T47D (cell line): ENCODE measurements around the gene GRM1.
A peak's percentile ranks its signal among the peaks of the same experiment; 100 is the strongest.

Experiments used
- DNase-seq, 2 experiments: peaks; one replicate each; pipeline versions ENCODE4 v3.0.0 to v3.0.0-alpha.2; 2011 to 2012; ENCODE audit warnings: low read depth in 1 of 2, low spot score in 1 of 2
- JUND ChIP-seq: IDR thresholded peaks from 2 replicates; pipeline ENCODE4 v1.6.1; 2012; ENCODE audit warnings: low read depth
- in situ Hi-C: cut with HindIII; loops from 2 replicates; pipeline ENCODE4 v1.10.0; 2016; ENCODE audit warnings: low sequenced_read_pairs, low pct_unique_long_range_greater_than_20kb

Gene GRM1

DNA sequence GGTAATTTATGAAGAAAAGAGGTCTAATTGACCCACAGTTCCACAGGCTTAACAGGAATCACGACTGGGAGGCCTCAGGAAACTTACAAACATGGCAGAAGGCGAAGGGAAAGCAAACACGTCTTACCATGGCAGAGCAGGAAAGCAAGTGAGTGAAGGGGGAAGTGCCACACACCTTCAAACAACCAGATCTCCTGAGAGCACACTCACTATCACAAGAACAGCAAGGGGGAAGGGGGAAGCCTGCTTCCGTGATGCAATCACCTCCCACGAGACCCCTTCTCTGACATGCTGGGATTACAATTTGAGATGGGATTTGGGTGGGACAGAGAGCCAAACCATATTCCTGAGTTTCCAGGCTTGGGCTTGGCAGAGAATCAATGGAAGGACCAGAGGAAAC lies 390.7 kb downstream of the GRM1 start:
- no peak for DNase-seq
- in situ Hi-C loops = no loop called here
- TF ChIP-seq JUND = no peak

DNA sequence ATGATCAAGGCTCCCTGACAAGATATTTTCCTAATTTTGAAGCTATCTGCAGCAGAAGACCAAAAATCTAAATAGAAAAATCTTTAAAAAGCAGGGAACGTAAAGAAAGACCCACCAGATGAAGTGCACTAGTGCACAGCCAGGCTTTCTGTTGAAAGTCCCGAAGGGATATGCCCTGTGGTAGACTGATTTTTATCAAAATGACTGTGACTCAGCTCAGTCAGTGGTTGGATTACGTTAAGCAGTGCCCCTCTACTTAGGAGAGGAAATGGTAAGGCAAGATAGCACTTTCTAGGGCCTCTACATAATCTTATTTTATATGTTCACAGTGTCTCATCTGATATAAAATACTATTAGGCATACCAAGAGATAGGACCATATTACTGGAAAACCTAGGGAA lies 391.4 kb downstream of the GRM1 start:
- in situ Hi-C loops = no loop called here
- TF ChIP-seq JUND = no peak
- DNase-seq = no peak

DNA sequence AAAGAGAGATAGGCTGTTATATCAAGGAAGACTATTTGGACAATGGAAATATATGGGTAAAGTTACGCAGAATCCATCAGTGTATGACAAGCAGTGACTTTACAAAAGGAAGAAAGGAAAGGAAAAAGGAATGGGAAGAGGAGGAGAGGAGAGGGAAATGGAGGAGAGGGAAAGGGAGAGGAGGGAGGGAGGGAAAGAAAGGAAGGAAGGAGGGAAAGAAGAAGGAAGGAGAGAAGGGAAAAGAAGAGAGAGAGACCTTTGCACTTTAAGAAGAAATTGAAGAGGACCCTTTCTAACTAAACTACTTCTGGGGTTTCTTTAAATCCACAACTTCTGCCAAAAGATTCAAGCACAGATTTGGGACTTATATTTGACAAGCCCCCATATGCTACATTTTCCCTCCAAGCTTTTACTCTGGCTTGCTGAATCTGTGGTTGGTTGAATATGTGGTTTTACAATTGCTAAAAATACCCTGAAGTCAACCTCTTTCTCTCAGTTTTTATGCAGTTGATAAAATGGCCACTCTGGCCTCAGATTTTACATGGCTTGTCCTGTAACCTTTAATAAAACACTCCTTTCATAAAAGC lies 394.0 kb downstream of the GRM1 start:
- no peak for TF ChIP-seq JUND
- in situ Hi-C loops = no loop called here
- DNase-seq = no peak

DNA sequence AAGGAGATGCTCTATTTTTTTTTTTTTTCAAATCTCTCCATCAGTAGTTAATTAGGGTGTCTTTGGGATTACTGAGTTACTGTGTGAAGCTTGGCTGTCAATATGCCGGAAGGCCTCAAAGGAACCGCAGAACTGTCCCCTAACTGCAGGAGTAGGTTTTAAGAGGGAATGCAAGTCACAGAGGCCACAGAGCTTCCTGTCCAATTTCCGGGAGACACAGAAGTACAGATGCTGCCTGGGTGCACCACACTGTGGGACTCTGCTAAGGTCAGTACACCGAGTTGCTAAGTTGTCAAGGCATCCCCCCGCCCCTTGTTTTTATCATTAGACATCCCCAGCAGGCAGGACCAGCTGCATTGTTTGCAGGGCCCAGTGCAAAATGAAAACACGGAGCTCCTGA lies 394.6 kb downstream of the GRM1 start:
- in situ Hi-C loops = no loop called here
- TF ChIP-seq JUND = no peak
- DNase-seq = no peak

DNA sequence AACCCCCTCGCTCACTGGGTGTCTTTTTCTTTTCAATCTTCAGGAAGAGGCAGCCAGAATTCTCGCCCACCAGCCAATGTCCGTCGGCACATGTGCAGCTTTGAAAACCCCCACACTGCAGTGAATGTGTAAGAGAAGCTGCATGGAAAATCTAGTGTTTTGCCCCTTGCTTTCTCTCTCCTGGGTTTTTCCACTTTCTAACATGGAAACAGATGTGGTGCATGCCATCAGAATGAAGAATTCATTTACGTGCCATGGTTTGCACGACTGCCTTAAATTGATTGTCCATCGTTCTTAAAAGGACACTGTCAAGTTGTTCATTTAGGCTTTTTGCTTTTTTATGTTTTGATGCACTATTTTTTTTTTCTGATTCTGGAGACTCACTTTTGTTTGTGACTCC lies 397.7 kb downstream of the GRM1 start:
- in situ Hi-C loops = no loop called here

DNA sequence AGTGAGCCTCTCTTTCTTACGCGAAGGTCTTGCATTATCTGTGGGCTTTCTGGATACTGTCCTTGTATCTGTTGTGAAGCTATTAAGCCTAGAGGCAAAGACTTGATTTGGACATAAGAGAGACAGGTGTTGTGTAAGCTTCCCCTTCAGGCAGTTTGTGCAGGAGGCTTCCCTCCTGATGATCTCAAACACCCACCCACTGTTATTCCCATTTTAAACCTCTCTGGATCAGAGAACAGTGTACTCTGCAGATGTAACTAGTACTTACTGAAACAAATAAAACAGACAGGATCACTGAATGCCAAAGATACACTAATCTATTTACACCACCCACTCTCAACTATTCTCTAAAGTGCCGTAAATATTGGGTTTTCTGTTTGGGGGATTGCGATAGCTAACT lies 401.0 kb downstream of the GRM1 start:
- no peak for TF ChIP-seq JUND

More for the DNA sequence above, 397.7 kb downstream of the GRM1 start:
- DNase-seq = no peak
- no peak for TF ChIP-seq JUND

DNA sequence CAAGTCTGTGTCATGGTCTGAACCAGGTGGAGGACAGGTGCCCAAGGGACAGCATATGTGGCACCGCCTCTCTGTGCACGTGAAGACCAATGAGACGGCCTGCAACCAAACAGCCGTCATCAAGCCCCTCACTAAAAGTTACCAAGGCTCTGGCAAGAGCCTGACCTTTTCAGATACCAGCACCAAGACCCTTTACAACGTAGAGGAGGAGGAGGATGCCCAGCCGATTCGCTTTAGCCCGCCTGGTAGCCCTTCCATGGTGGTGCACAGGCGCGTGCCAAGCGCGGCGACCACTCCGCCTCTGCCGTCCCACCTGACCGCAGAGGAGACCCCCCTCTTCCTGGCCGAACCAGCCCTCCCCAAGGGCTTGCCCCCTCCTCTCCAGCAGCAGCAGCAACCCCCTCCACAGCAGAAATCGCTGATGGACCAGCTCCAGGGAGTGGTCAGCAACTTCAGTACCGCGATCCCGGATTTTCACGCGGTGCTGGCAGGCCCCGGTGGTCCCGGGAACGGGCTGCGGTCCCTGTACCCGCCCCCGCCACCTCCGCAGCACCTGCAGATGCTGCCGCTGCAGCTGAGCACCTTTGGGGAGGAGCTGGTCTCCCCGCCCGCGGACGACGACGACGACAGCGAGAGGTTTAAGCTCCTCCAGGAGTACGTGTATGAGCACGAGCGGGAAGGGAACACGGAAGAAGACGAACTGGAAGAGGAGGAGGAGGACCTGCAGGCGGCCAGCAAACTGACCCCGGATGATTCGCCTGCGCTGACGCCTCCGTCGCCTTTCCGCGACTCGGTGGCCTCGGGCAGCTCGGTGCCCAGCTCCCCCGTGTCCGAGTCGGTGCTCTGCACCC lies 405.2 kb downstream of the GRM1 start:
- in situ Hi-C loops = no loop called here
- peak; percentile 9 to 29 for DNase-seq
- no peak for TF ChIP-seq JUND

More for the DNA sequence above, 401.0 kb downstream of the GRM1 start:
- in situ Hi-C loops = no loop called here
- no peak for DNase-seq

DNA sequence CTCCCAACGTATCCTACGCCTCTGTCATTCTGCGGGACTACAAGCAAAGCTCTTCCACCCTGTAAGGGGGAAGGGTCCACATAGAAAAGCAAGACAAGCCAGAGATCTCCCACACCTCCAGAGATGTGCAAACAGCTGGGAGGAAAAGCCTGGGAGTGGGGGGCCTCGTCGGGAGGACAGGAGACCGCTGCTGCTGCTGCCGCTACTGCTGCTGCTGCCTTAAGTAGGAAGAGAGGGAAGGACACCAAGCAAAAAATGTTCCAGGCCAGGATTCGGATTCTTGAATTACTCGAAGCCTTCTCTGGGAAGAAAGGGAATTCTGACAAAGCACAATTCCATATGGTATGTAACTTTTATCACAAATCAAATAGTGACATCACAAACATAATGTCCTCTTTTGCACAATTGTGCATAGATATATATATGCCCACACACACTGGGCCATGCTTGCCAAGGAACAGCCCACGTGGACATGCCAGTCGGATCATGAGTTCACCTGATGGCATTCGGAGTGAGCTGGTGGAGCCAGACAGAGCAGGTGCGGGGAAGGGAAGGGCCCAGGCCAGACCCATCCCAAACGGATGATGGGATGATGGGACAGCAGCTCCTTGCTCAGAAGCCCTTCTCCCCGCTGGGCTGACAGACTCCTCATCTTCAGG lies 406.0 kb downstream of the GRM1 start:
- in situ Hi-C loops = no loop called here
- TF ChIP-seq JUND = no peak
- DNase-seq = no peak

DNA sequence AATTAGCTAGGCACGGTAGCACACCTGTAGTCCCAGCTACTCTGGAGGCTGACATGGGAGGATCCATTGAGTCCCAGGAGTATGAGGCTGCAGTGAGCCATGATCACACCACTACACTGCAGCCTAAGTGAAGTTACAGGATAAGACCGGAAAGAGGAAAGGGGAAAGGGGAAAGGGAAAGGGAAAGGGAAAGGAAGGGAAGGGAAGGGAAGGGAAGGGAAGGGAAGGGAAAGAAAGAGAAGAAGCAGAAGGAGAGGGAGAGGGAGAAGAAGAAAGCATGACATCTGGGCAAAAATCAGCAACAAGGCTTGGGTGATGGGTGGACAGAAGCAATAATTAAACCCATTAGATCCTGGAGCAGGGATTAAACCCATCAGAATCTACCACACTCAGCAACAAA lies 413.0 kb downstream of the GRM1 start:
- in situ Hi-C loops = no loop called here
- no peak for DNase-seq
- TF ChIP-seq JUND = no peak

DNA sequence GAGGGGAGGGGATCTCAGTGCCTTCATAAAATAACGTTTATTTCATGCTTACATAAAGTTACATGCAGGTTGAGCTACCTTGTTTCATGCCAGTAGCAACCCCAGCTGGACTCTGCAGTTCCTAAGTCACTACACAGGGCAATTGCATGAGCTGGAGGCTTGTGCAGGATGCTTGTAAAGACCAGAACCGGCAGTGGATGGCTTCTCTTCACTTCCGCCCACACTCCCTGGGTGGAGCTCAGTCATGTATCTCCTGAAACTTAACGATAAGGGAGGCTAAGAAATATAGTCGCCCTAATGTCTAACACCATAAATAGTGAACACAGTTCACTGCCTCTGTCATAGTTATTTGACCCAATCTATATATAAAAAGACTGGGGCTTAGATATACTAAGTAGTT lies 415.3 kb downstream of the GRM1 start:
- in situ Hi-C loops = no loop called here
- DNase-seq = no peak
- TF ChIP-seq JUND = no peak

DNA sequence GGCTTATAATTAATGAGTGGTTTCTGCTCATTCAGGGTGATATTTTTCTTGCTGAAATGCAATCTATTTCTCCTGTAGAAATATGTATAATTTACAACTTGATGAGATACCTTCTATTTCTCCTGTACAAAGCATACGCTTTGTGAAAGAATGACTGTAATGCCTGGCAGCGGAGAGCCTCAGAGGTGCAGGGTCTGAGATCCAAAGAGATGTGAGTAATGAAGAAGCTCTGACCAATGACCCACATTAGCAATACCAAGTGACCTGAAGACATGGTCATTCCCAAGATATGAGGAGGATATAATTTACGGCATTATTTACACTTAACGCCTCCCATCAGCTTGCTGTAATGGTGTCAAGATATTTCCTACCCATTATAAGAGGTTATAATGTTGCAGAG lies 416.4 kb downstream of the GRM1 start:
- TF ChIP-seq JUND = no peak

DNA sequence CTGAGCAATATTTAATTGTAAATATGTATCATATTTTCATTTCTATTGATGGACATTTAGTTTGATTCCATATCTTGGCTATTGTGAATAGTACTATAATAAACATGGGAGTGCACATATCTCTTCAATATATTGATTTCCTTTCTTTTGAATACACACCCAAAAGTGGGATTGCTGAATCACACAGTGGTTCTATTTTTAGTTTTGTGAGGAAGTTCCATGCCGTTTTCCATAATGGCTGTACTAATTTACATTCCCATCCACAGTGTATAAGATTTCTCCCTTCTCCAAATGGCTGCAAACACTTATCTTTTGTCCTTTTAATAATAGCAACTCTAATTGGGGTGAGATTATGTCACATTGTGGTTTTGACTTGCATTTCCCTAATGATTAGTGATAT lies 428.0 kb downstream of the GRM1 start:
- in situ Hi-C loops = no loop called here
- no peak for DNase-seq
- no peak for TF ChIP-seq JUND

More for the DNA sequence above, 416.4 kb downstream of the GRM1 start:
- in situ Hi-C loops = no loop called here
- no peak for DNase-seq

DNA sequence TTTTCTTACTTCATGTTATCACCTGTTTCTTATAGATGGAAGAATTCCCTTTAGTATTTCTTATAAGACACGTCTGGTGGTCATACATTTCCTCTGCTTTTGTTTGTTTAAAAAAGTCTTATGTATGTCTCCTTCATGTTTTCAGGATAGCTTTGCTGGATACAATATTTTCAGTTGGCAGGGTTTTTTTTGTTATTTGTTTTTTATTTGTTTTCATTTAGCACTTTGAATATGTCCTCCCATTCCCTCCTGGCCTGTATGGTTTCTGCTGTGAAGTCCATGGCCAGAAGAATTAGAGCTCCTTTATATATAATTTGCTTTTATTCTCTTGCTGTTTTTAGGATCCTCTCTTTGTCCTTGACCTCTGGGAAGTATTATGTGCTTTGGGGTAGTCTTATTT lies 432.1 kb downstream of the GRM1 start:
- in situ Hi-C loops = no loop called here
- DNase-seq = no peak
- TF ChIP-seq JUND = no peak
